NCI-H748 treated with DMSO at 0.1 percent for 48 hours (cell line): ENCODE measurements around the gene PPP1R3C.

Source experiments
- DNase-seq: peaks from one replicate; lab custom pipeline; 2025; lab: John Stamatoyannopoulos, UW

Gene PPP1R3C

DNA sequence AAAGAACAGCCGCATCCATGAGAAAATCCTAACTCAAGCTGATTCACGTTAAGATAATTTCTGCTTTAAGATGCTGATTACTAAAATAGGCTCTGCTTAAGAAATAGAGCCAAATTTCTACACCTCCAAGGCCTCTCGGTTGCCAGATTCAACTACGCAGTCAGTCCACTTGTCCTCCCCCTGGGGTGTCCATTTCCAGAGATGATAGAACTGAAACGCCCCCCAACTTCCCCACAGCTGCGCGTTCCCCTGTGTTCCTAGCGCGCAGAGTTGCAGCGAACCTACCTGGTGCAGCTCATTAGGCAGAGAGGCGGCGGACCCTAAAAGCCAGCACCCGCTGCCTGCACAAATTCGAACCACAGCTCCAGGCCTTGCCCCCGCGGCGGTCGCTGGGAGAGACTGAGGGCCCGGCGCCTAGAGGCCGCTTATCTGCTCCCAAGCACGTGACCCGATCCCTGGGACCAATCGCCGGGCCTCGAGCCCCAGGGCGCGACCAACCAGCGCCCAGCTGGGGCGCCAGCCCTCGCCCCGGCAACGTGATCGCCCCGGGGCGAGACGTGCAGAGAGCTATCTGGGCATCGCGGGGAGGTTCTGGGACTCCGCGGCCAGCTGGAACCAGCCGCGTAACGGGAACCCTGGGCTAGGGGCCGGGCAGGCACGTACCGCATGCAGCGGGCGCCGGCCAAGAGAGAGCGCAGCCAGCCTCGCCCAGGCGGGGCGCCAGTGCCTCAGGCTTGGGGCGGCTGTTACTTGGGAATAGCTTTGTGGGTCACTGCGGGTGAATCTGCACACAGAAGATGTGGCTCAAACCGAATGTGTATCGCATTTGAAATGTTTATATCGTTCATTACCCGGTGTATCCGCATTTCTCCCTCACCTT, at the start of gene PPP1R3C:
Gene PPP1R3C, minus strand, starts transcription at position 401 of the 880 bp plus-strand sequence. Its CDS starts 102 bp downstream, at position 299.
- DNase-seq, result peak; percentile 78

DNA sequence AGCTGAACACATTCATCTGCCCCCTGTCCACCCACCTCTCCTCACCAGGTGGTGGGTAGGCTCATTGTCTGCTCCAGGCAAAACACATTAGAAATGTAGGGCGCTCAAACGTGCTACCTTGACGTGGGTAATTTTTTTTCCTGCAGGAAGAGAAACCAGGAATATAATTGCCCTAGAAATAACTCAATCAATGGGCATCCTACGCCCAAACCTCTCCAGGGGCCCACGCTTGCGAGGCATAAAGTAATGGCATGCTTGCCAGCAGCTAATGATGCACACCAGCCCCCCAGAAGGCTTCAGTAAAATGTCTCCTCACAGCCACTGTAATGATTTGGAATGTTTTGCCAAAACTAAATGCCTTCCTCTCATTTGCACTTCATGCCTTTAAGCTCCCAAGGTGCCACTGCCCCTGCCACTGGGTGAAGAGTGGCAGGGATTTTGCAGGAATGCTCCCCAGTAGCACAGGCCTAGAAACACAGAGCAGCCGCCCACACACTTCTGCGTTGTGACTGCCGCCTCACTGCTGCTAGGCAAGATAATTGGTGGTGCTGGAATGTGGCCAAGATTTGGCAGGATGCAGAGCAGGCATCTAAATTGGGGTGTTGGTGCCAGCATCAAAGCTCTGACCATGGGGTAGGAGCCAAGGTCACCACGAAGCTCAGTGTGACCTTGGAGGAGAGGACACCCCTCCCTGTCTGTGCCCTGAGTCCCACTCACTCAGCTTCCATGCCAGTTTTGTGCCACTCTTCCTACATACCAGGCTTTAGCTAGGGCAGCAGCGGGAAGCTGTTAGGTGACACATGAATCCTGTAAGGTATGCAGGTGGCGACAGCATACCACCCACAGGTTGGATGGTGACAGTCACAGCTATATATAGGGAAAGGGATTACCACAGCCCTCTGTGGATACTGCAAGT, 48.7 kb upstream of the PPP1R3C start:
- DNase-seq, result peak; percentile 0

DNA sequence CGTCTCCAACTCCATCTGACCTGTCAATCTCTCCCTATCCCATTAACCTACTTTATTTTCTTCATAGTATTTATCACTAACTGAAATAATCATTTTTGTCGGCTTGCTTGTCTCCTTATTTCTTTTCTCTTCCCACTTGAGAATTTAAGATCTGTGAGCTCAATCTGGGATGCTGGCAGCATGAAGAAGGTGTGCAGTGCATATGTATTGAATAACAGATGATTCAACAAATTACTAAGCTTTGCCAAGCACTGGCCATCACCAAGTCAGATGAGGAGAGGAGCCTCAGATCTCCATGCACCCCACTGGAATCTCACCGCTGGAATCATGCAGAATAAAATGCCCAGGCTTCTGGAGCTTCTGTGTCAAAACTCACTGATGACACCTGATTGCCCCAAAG, 47.6 kb upstream of the PPP1R3C start:
- no peak for DNase-seq

DNA sequence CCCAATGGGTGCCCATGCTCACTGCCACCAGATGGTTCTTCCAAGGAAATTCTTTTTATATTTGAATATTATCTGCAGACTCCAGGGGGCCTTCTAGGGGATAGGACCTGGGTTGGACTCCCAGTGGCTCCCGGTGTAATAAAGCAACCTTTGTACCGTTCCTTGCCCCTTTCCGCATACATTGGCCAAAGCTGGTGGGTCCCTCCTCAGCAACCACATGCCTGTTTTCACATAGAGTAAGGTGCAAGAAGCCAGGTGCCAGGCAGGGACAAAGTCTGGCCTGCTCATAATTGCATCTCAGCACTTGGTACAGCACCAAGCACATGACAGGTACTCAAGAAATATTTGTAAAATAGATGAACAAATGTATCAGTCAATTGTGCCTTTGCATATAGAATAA, 46.4 kb upstream of the PPP1R3C start:
- no peak for DNase-seq

DNA sequence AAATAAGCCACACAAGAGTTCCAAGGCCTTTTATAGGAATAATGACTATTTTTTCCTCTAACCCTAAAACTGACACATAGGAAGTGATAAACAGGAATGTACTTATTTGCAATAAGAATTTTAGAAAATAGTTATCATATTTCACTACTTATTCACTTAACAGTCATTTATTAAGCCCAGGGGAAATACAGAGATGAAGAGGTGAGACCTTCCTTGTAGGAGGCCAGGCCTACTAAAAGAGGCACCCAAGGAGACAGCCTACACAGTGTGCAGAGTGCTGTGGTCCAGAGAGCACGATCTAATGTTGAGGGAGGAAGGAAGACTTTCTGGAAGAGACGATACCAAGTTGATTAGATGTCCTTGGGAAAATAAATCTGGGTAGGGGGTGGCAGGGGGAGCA, 45.0 kb upstream of the PPP1R3C start:
- no peak for DNase-seq

DNA sequence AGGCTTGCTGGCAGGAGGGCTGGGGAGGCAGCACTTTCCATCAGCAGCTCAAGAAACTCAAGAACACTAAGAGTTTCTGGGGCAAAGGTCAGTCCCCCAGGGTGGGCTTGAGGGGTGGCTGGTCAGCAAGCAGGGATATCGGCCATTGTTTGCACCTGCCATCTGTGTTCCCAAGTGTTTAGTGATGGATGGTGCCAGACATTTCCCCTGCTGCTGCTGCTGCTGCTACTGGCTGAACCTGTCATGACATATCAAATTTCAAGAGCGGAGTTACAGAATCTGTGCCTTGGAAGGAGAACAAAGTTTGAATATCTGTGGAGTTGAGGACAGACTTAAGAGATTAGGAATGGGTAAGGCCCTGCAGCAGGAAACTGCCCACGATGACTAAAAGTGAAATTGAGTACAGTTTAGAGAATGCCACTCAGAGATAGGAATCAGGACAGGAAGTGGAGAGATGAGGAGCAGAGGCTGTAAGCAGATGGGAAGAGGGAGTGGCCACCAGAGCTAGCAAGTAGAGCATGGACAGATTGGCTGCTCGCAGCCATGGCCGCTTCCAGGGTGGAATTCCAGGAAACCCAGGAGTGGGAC, 39.2 kb upstream of the PPP1R3C start:
- peak; percentile 63 for DNase-seq

DNA sequence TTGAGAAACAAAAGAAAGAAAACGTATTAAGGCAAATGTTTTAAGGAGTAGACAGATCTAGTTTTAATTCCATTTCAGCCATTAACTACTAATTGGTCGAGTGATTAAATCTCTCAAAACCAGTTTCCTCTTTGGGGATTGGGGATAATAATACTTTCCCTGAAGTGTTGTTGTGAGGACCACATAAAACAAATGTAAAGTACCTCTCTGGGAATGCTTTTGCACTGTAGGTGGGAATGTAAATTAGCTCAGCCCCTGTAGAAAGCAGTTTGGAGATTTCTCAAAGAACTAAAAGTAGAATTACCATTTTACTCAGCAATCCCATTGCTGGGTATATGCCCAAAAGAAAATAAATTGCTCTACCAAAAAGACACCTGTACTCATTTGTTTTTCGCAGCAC, 36.0 kb upstream of the PPP1R3C start:
- no peak for DNase-seq

DNA sequence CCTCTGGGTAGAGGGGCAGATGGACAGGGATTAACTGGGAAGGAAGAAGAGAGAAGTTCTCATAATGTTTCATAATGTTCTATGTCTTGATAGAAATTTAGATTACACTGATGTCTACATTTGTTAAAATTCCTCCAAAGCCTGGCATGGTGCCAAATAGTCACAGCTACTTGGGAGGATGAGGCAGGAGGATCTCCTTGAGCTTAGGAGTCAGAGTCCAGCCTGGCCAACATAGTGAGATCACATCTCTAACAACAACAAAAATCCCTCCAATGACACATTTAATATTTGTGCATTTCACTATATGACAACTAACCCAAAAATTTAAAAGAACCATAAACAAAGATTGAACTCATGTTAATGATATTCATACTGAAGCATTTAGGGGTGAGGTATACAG, 33.0 kb upstream of the PPP1R3C start:
- DNase-seq, result no peak

DNA sequence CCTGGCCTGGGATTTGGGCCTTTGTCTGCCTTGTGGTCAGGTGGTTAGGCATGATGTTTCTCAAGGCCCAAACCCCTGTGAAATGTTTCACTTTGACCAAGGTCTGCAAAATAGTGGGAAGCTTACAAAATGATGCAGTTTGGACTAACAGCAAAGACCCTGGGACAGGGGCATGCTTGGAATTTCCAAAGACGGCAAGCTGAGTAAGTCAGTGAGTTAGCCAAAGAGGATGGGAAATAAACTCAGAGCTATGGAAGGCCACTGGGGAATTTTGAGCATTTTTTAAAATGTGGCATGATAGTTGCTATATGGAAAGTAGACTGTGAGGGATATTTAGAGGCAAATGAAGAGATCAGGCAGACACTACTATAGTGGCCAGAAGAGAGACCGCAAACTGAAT, 31.6 kb upstream of the PPP1R3C start:
- no peak for DNase-seq

DNA sequence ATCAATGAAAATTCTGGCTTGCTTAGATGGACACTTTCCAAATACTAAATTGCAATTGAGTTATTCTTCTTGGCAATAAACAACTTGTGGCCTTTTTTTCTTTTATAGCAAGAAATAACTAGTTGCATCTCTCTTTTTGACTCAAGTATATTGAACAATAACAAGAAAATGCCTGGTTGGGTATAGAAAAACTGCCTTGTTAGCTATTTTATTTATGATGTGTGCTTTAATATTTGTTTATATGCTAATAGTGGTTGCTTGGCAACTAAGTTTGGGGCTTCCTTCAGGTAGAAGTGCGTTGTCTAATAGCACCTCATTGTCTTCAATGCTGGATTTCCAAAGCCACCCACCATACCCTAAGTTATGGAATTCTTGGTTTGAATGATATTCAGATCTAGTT, 30.1 kb upstream of the PPP1R3C start:
- no peak for DNase-seq

DNA sequence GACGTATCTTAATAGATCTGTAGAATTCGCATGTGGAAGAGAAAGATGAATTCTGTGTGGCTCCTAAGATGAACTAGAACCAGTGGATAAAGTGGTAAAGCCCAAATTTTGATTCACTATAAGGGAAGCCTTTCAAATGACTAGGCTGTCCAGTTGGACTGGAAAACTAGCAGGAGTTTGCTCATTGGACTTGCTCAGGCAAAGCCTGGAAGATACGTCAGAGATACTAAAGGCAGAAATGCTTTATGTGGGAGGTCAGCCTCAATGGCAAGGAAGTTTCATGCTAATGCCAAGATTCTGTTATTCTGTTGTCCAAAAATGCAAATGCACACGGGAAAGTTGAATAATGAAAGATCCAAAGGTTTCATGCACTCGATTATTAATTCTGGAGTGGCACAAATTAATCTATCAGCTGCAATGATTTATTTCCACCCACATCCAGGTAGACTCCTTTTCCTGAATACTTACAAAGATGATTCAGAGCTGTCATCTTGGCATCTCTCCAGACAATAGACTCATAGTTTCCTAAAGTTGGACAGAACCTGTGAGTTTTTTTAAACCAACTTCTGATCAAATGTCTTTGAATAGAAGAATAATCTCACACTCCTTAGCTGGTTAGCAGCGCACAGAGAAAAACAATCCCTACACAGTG, 20.5 kb upstream of the PPP1R3C start:
- DNase-seq, result no peak

DNA sequence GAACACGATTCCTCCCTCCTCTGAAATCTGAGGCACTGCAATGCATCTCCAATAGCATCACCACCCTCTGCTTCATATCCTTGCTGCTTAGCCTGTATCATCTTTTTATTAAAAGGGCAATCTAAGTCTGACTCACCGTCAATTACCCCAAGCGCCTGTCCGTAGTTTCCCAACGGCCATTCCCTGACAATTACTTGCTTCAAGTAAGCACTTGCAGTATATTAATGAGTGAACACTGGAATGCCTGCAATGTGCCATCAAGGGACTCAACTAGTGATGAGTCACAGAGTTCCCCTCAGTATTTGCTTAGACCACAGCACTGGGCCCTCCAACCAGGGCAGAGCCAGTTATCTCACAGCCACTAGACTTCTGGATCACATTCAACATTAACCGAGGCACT, 19.5 kb upstream of the PPP1R3C start:
- no peak for DNase-seq

DNA sequence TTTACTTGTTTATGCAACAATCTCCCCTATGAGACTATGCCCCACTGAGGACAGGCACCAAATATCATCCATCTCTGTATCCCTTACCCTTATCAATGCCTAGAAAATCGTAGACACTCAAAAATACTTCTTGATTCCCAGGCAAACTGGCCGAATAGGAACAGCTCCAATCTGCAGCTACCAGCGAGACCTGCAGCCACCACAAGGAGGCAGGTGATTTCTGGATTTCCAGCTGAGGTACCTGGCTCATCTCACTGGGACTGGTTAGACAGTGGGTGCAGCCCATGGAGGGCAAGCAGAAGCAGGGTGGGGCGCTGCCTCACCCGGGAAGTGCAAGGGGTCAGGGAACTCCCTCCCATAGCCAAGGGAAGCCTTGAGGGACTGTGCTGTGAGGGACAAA, 10.8 kb upstream of the PPP1R3C start:
- no peak for DNase-seq

DNA sequence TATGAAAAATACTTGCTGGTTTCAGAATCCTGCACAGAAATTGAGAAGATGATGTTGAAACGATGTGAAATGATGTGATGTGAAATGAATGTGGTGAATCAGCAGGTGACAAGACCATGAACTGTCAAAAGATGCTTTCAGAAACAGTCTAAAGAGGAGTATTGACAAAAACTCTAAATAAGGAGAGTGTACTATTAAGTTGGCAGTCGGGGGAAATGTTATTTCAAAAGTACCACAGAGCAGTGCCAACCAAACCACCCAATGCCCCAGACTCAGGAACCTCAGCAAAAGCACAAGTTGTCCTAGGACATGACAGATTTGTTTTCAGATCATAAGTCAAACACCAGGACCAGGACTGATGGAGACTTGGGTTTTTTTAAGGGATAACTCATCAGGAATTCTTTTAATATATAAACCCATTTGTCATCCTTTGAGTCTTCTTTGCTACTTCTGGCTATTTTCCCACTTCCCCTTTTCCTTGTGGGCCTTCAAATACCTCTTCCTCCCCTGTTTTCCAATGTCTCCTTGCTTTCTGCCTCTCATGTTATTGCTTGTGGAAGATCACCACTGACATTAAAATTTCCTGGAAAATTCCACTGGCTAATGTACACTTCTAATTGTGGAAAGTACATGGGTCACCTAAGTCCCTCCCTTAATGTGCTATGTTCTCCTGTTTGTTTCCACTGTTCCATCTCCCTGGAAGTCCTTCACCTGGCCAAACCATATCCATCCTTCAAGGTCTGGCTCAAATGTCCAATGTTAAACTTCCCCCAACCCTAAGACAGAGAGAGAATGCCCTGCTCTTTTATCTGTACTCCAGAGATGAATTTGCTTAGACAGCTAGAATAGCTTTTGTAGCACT, 10.2 kb upstream of the PPP1R3C start:
- DNase-seq, result no peak

DNA sequence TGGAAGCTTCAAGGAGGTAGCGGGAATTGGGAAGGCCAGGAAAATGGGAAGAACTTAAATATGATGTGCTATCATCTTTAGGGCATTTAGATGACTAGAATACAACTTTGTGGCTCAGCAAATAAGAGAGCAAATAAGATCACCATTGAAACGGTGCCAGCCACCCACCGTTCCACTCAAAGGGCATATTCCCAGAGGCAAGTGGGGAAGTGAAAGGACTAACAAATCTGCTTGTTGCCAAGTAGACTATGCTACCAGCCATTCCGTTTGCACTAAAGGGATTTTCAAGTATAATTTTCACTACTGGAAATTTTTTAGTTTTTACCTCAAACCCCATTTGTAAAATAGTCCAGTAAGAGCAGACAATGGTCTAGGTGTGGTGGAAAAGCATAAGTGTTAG, 4.0 kb upstream of the PPP1R3C start:
- DNase-seq, result no peak

DNA sequence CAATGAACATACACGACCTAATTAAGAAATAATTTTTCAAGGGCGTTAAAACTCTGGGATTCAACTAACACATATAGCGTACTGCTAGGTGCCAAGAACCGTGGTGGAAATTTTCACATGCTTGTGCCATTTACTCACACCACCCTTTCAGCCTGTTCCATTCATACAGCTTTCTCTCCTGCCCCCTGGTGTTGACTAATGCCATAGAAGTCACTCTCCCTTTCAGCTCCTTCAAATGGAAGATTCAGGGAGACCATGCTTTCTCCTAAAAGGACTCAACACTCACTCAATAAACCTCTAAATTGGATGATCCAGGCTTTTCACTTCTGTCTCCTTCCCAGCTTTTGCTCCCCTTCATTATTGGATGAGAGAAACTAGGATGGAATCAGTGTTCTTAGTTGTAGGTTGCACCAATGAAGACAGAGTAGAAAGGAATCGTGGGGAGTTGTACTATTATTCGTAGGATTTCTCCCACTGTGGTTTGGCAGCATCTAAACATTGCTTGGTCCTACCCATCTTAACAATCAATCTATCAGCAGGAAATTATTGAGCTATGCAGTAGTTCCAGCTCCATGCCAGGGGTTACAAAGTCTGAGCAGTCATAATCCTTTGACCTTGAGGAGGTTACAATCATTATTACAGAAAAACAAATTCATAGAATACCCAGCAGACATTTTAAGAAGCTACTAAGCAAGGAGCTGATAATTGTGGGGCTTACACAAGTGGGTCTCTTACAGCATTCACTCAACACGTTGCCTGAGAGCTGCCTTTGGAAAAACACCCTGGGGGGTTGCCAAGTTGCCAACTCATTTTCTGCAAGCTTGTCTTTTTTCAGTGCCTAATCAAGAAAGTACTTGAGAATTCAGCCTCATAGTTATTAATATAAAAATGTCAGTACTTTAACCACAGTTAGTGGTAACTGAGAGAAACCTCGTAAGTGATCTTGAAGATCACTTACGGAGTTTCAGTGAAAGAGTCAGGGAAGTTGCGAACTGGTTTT, 2.8 kb upstream of the PPP1R3C start:
- DNase-seq, result peak; percentile 60

DNA sequence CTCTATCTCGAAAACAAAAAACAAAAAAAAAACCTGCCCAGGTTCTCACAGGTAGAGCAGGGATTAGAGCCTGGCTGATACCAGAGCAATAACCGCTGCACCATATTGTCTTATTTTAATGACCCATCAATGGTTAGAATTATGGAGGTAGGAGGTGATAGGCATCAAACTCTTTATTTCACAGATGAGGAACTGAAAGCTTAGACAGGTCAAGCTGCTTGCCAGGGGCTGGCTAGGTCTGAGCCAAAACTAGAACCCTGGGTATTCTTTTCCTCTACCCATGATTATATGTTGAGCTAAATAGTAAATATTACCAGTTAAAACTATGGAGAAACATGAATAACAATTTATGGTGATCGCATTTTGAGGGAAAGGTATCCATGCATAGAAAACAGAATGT, 2.0 kb upstream of the PPP1R3C start:
- no peak for DNase-seq

DNA sequence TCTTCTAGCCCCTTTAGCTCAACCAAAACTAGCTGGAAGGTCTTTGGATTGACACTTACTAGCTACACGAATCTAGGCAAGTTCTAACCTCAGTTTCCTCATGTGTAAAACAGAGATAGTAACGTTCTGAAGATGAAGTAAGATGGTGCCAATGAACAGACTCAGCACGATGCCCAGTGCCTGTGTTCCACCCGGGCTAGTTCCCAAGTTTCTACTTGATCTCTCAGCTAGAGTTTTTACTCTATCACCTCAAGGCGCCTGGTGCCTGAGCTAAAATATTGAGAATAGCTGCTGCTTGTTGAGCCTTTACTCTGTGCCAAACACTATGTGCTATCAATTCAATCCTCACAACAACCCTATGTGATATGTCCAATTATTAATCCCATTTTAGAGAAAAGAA, 1.4 kb upstream of the PPP1R3C start:
- no peak for DNase-seq

DNA sequence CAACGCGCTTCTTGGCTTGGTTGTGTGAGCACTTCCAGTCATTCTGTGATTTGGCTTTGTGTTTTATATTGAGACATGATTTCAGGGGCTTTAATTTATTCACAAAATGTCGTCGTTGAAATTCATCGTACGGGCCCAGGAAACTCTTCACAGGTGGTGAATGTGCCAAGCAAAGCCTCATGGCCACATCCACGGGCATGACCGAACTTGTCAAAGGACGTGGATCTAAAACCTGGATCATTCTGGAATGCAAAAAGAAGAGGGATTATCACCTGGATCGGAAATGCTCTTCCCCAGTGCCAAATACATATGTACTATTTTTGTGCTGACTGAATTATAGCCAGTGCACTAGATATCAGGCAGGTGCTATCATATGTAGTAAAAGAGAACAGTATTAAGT, 2.2 kb downstream of the PPP1R3C start:
- no peak for DNase-seq
